ENCODE results near the gene TMEM144. TPM values are rescaled to one million over a fixed set of nuclear protein-coding genes. Genes with fewer than 3 reads are reported as not detected.

Gene TMEM144
- total and polyA plus RNA-seq, 11 donors = 2.3 to 17.7 (median 10.4) TPM

GRCh38 chr4:158202481-158202880, 7.8 kb upstream of the TMEM144 start:
- 43 to 71% (median 57%) methylated on average over 1 of the region's 1 CpG for WGBS, 4 donors
- Histone ChIP-seq H3K27me3 (no peaks in the 10 kb centered on the region), H3K36me3 (peaks cover 0 to 61% (median 9%) of the 10 kb centered on the region in 9 donors), H3K9me3 (peaks cover 0 to 2% (median 0%) of the 10 kb centered on the region in 12 donors), H3K27ac (peak overlapping the region in 1 of 12 donors; percentile 55), H3K4me1 (peaks cover 0 to 14% (median 0%) of the 10 kb centered on the region in 12 donors), H3K4me3 (no peak overlapping the region)
- no peak for TF ChIP-seq POLR2A (IDR thresholded peaks at IDR 0.05)
- no peak for TF ChIP-seq CTCF (IDR thresholded peaks at IDR 0.05)
- intact Hi-C loops (cut with DNase I) = loop anchor here in 1 of 10 donors (5.0 kb wide), 1 partner anchor 50 kb away; no protein-coding TSS in a partner anchor
- ATAC-seq = no peak
- DNase-seq = no peak

- DNase-seq (no peak), ATAC-seq (no peak)
- 84 to 89% (median 88%) methylated on average over 2 of the region's 2 CpGs for WGBS, 4 donors
- peaks cover 0 to 55% (median 9%) of the 10 kb centered on the region in 9 donors for H3K36me3 ChIP-seq
- H3K4me1 ChIP-seq = peaks cover 0 to 17% (median 0%) of the 10 kb centered on the region in 12 donors
- H3K4me3 ChIP-seq = no peak overlapping the region
- H3K27me3 ChIP-seq = no peaks in the 10 kb centered on the region
- H3K9me3 ChIP-seq = peaks cover 0 to 5% (median 0%) of the 10 kb centered on the region in 12 donors
- intact Hi-C loops (cut with DNase I) = loop anchor here in 1 of 10 donors (5.0 kb wide), 1 partner anchor 49 kb away; no protein-coding TSS in a partner anchor
- TF ChIP-seq CTCF (IDR thresholded peaks at IDR 0.05) (no peak), POLR2A (IDR thresholded peaks at IDR 0.05) (no peak)
- H3K27ac ChIP-seq = no peak overlapping the region
Observed at GRCh38 chr4:158203436-158203835, 6.8 kb upstream of the TMEM144 start.

GRCh38 chr4:158203929-158204328, 6.4 kb upstream of the TMEM144 start:
- Histone ChIP-seq H3K36me3 (peaks cover 0 to 50% (median 9%) of the 10 kb centered on the region in 9 donors), H3K27me3 (no peaks in the 10 kb centered on the region), H3K4me1 (peaks cover 0 to 20% (median 0%) of the 10 kb centered on the region in 12 donors), H3K27ac (no peak overlapping the region), H3K9me3 (peaks cover 0 to 5% (median 0%) of the 10 kb centered on the region in 12 donors), H3K4me3 (no peak overlapping the region)
- no peak for DNase-seq
- no peak for ATAC-seq
- TF ChIP-seq POLR2A (IDR thresholded peaks at IDR 0.05) (no peak), CTCF (IDR thresholded peaks at IDR 0.05) (no peak)
- intact Hi-C loops (cut with DNase I) = loop anchor here in 1 of 10 donors (5.0 kb wide), 1 partner anchor 48 kb away; no protein-coding TSS in a partner anchor
- WGBS, 4 donors = 96 to 100% (median 97%) methylated on average over 3 of the region's 3 CpGs

GRCh38 chr4:158208963-158209640, 1.2 kb upstream of the TMEM144 start:
- peaks cover 0 to 35% (median 9%) of the 10 kb centered on the region in 12 donors for H3K4me1 ChIP-seq
- H3K4me3 ChIP-seq = peak overlapping the region in 1 of 12 donors; percentile 58
- intact Hi-C loops (cut with DNase I) = no loop called here
- peaks cover 0 to 23% (median 2%) of the 10 kb centered on the region in 9 donors for H3K36me3 ChIP-seq
- no peak for TF ChIP-seq POLR2A (IDR thresholded peaks at IDR 0.05)
- TF ChIP-seq CTCF (IDR thresholded peaks at IDR 0.05) = no peak
- 73 to 86% (median 82%) methylated on average over 5 of the region's 5 CpGs for WGBS, 4 donors
- peaks cover 0 to 5% (median 0%) of the 10 kb centered on the region in 12 donors for H3K9me3 ChIP-seq
- no peaks in the 10 kb centered on the region for H3K27me3 ChIP-seq
- peak overlapping the region in 10 of 12 donors; percentile 27 to 96 (median 91) for H3K27ac ChIP-seq
- ATAC-seq (peak in 2 of 4 donors; percentile 14 to 25), DNase-seq (no peak)

Measured in heart left ventricle (tissue), 16 donors.